Prostate gland (tissue), 2 donors: ENCODE data around the gene FBXW9.

Source experiments
- POLR2A ChIP-seq: fragments of 450-650 bp; IDR thresholded peaks from one replicate; pipeline ENCODE4 v1.6.1; 2016; ENCODE audit warnings: antibody characterized with exemption, mild to moderate bottlenecking
- POLR2AphosphoS5 ChIP-seq: sonication (generic); formaldehyde crosslinking; IDR thresholded peaks from one replicate; pipeline ENCODE4 v1.6.1; 2017; ENCODE audit warnings: antibody characterized with exemption
- TF ChIP-seq, protein P1 (sequence below), 4 experiments: fragments of 200-600 bp in 2 of 4; fragments of 450-650 bp in 2 of 4; sonication (generic) in 2 of 4; IDR thresholded peaks; 1 replicate in 3 of 4; 2 replicates in 1 of 4; pipeline ENCODE4 v1.5.1; 2016 to 2019; ENCODE audit warnings: antibody characterized with exemption in 4 of 4, mild to moderate bottlenecking in 2 of 4, moderate library complexity in 2 of 4

- TF ChIP-seq, protein P1, sequence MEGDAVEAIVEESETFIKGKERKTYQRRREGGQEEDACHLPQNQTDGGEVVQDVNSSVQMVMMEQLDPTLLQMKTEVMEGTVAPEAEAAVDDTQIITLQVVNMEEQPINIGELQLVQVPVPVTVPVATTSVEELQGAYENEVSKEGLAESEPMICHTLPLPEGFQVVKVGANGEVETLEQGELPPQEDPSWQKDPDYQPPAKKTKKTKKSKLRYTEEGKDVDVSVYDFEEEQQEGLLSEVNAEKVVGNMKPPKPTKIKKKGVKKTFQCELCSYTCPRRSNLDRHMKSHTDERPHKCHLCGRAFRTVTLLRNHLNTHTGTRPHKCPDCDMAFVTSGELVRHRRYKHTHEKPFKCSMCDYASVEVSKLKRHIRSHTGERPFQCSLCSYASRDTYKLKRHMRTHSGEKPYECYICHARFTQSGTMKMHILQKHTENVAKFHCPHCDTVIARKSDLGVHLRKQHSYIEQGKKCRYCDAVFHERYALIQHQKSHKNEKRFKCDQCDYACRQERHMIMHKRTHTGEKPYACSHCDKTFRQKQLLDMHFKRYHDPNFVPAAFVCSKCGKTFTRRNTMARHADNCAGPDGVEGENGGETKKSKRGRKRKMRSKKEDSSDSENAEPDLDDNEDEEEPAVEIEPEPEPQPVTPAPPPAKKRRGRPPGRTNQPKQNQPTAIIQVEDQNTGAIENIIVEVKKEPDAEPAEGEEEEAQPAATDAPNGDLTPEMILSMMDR (IDR thresholded peaks at IDR 0.05), result no peak
- TF ChIP-seq POLR2A (no peak), POLR2AphosphoS5 (no peak)
Observed at GRCh38 chr19:12664406-12665280, 31.8 kb downstream of the FBXW9 start.
